GM19351 (cell line): ENCODE data around the gene SRL.

Experiments used
- ATAC-seq: cut with Tn5 transposase; IDR thresholded peaks from one replicate; pipeline ENCODE4 v1.9.1; 2021; ENCODE audit warnings: mild to moderate bottlenecking, moderate library complexity; ENCODE audit not compliant: unreplicated experiment

Gene SRL

GRCh38 chr16:4203748-4204147, 38.1 kb downstream of the SRL start:
- ATAC-seq, result no peak

- no peak for ATAC-seq
Measured at GRCh38 chr16:4202615-4203345, 39.1 kb downstream of the SRL start.

GRCh38 chr16:4200781-4201137, 41.1 kb downstream of the SRL start:
- ATAC-seq, result no peak

- no peak for ATAC-seq
Measured at GRCh38 chr16:4200000-4200780, 41.7 kb downstream of the SRL start.

GRCh38 chr16:4198816-4199215, 43.1 kb downstream of the SRL start:
- ATAC-seq, result no peak

GRCh38 chr16:4194661-4195060, 47.2 kb downstream of the SRL start:
- no peak for ATAC-seq

GRCh38 chr16:4193920-4194319, 48.0 kb downstream of the SRL start:
- no peak for ATAC-seq

- no peak for ATAC-seq
Measured at GRCh38 chr16:4192206-4192605, 49.7 kb downstream of the SRL start.

- ATAC-seq, result no peak
Measured at GRCh38 chr16:4190712-4191333, 51.1 kb downstream of the SRL start.

GRCh38 chr16:4190086-4190485, 51.8 kb downstream of the SRL start:
- no peak for ATAC-seq

GRCh38 chr16:4184038-4184702, 57.7 kb downstream of the SRL start:
- no peak for ATAC-seq

- ATAC-seq, result peak; percentile 85
Measured at GRCh38 chr16:4183237-4184037, 58.4 kb downstream of the SRL start.

GRCh38 chr16:4182581-4183236, 59.2 kb downstream of the SRL start:
- peak; percentile 36 for ATAC-seq

- no peak for ATAC-seq
Measured at GRCh38 chr16:4180511-4180910, 61.4 kb downstream of the SRL start.

GRCh38 chr16:4179763-4180260, 62.1 kb downstream of the SRL start:
- no peak for ATAC-seq

GRCh38 chr16:4179020-4179419, 62.9 kb downstream of the SRL start:
- ATAC-seq, result no peak

- ATAC-seq, result no peak
Measured at GRCh38 chr16:4178468-4179010, 63.3 kb downstream of the SRL start.

GRCh38 chr16:4176906-4177417, 64.9 kb downstream of the SRL start:
- ATAC-seq, result no peak

GRCh38 chr16:4175849-4176248, 66.0 kb downstream of the SRL start:
- ATAC-seq, result no peak
